NB4 (cell line): Measurements from ENCODE around the gene WFIKKN1.

Experiments used
- DNase-seq: peaks from one replicate; pipeline ENCODE4 v3.0.0; 2010; ENCODE audit warnings: low read depth
- H3K4me3 ChIP-seq: one replicate; pipeline ENCODE4 v1.5.1; 2011; ENCODE audit warnings: mild to moderate bottlenecking, low read depth, low read length, moderate library complexity
- CTCF ChIP-seq: IDR thresholded peaks from one replicate; pipeline ENCODE4 v1.5.1; 2012; ENCODE audit warnings: low read depth, low read length
- MAX ChIP-seq: IDR thresholded peaks from 2 replicates; pipeline ENCODE4 v1.6.1; 2011; ENCODE audit warnings: low read depth, low read length
- MYC ChIP-seq: IDR thresholded peaks from 2 replicates; pipeline ENCODE4 v1.6.1; 2011; ENCODE audit warnings: low read depth, low read length
- POLR2A ChIP-seq: IDR thresholded peaks from 2 replicates; pipeline ENCODE4 v1.6.1; 2011; ENCODE audit warnings: mild to moderate bottlenecking; ENCODE audit not compliant: insufficient read length; ENCODE audit errors: extremely low read depth

Gene WFIKKN1

GRCh38 chr16:609316-609715, 21.5 kb upstream of the WFIKKN1 start:
- TF ChIP-seq POLR2A (no peak), CTCF (no peak), MYC (no peak), MAX (no peak)
- DNase-seq = no peak
- no peak overlapping the region for H3K4me3 ChIP-seq

GRCh38 chr16:609984-610383, 20.8 kb upstream of the WFIKKN1 start:
- no peak overlapping the region for H3K4me3 ChIP-seq
- no peak for DNase-seq
- TF ChIP-seq MAX = no peak
- no peak for TF ChIP-seq MYC
- TF ChIP-seq CTCF = no peak
- no peak for TF ChIP-seq POLR2A

- no peak overlapping the region for H3K4me3 ChIP-seq
- DNase-seq = no peak
- no peak for TF ChIP-seq MAX
- TF ChIP-seq CTCF = peak; percentile 24
Observed at GRCh38 chr16:610513-611381, 20.0 kb upstream of the WFIKKN1 start.

GRCh38 chr16:615122-615521, 15.7 kb upstream of the WFIKKN1 start:
- no peak overlapping the region for H3K4me3 ChIP-seq
- no peak for TF ChIP-seq CTCF
- TF ChIP-seq MAX = no peak
- TF ChIP-seq MYC = no peak
- no peak for TF ChIP-seq POLR2A
- no peak for DNase-seq

- no peak overlapping the region for H3K4me3 ChIP-seq
- TF ChIP-seq MAX (no peak), POLR2A (no peak), MYC (no peak), CTCF (no peak)
- DNase-seq = no peak
Observed at GRCh38 chr16:616733-617586, 13.8 kb upstream of the WFIKKN1 start.
